Globus pallidus (tissue), 1 donor: Measurements from ENCODE around the gene NUDT6.
"Not testable (repeated sequence)": the region's sequence is repeated elsewhere in the genome, so short reads cannot be mapped to it uniquely, and the experiment has no call there.

ENCODE experiments used
- DNase-seq: peaks from one replicate; pipeline ENCODE4 v3.0.0-alpha.2; 2015; ENCODE audit warnings: low spot score

The NUDT6 gene

GRCh38 chr4:122875949-122876348 lies 46.4 kb downstream of the NUDT6 start:
- no peak for DNase-seq

- no peak for DNase-seq
These were observed 48.4 kb downstream of the NUDT6 start for GRCh38 chr4:122873821-122874593.

GRCh38 chr4:122873146-122873545 lies 49.3 kb downstream of the NUDT6 start:
- DNase-seq = no peak

GRCh38 chr4:122868235-122868634 lies 54.2 kb downstream of the NUDT6 start:
- not testable (repeated sequence) for DNase-seq

GRCh38 chr4:122865425-122865824 lies 57.0 kb downstream of the NUDT6 start:
- DNase-seq = no peak

GRCh38 chr4:122863639-122864038 lies 58.8 kb downstream of the NUDT6 start:
- DNase-seq = no peak

- DNase-seq = no peak
These were observed 61.0 kb downstream of the NUDT6 start for GRCh38 chr4:122861172-122861943.

GRCh38 chr4:122858705-122859104 lies 63.7 kb downstream of the NUDT6 start:
- no peak for DNase-seq

- DNase-seq = no peak
These were observed 65.2 kb downstream of the NUDT6 start for GRCh38 chr4:122857160-122857559.

GRCh38 chr4:122855353-122855890 lies 67.0 kb downstream of the NUDT6 start:
- no peak for DNase-seq

- DNase-seq = peak; percentile 89
These were observed 67.7 kb downstream of the NUDT6 start for GRCh38 chr4:122854447-122855352.

- DNase-seq = no peak
These were observed 70.8 kb downstream of the NUDT6 start for GRCh38 chr4:122851568-122851967.

- not testable (repeated sequence) for DNase-seq
These were observed 72.6 kb downstream of the NUDT6 start for GRCh38 chr4:122849789-122850188.

- no peak for DNase-seq
These were observed 74.5 kb downstream of the NUDT6 start for GRCh38 chr4:122847931-122848330.

- no peak for DNase-seq
These were observed 76.6 kb downstream of the NUDT6 start for GRCh38 chr4:122845760-122846159.

GRCh38 chr4:122845066-122845465 lies 77.3 kb downstream of the NUDT6 start:
- no peak for DNase-seq

- DNase-seq = not testable (repeated sequence)
These were observed 78.0 kb downstream of the NUDT6 start for GRCh38 chr4:122844391-122844790.

- DNase-seq = no peak
These were observed 79.3 kb downstream of the NUDT6 start for GRCh38 chr4:122842984-122843531.
